K562 (cell line): ENCODE results near the gene ATG13. TPM values are rescaled to one million over a fixed set of nuclear protein-coding genes. Genes with fewer than 3 reads are reported as not detected.

Experiments
- BCL6 ChIP-seq: fragments of 250-450 bp; sonication (Bioruptor Pico); IDR thresholded peaks from 2 replicates; pipeline ENCODE4 v1.4.0; 2020
- CBX2 ChIP-seq: fragments of 200-600 bp; sonication (generic); IDR thresholded peaks from one replicate; pipeline ENCODE4 v1.6.1; 2012; ENCODE audit warnings: mild to moderate bottlenecking, low read length, inconsistent platforms; ENCODE audit not compliant: insufficient read depth, poor library complexity, severe bottlenecking
- CREB5 ChIP-seq: fragments of 250-450 bp; sonication (Bioruptor Pico); IDR thresholded peaks from 2 replicates; pipeline ENCODE4 v1.5.0; 2020; ENCODE audit warnings: mild to moderate bottlenecking
- CTCF ChIP-seq, 3 experiments: IDR thresholded peaks in 2 of 3; conservative IDR thresholded peaks in 1 of 3; 2 replicates each; pipeline ENCODE4 v1.5.1; 2011 to 2012; ENCODE audit warnings: low read length in 3 of 3, mild to moderate bottlenecking in 3 of 3, control low read depth in 2 of 3, improper control_type of control experiment in 1 of 3, inconsistent platforms in 1 of 3, low read depth in 1 of 3, mixed read lengths in 1 of 3, moderate library complexity in 1 of 3; ENCODE audit not compliant: insufficient read depth in 2 of 3
- DDX20 ChIP-seq: fragments of 450-650 bp; IDR thresholded peaks from 2 replicates; pipeline ENCODE4 v1.6.1; 2016; ENCODE audit warnings: missing genetic modification characterization, low read depth, mild to moderate bottlenecking, missing compliant biosample characterization, moderate library complexity
- ELF4 ChIP-seq: fragments of 450-650 bp; formaldehyde crosslinking; IDR thresholded peaks from 2 replicates; pipeline ENCODE4 v1.4.0; 2022; ENCODE audit warnings: missing genetic modification characterization
- GABPB1 ChIP-seq: sonication (generic); formaldehyde crosslinking; IDR thresholded peaks from 2 replicates; pipeline ENCODE4 v1.8.0; 2022; ENCODE audit warnings: mild to moderate bottlenecking, missing genetic modification reagents
- HBP1 ChIP-seq: fragments of 450-650 bp; formaldehyde crosslinking; IDR thresholded peaks from 2 replicates; pipeline ENCODE4 v1.4.0; 2022; ENCODE audit warnings: missing genetic modification characterization
- HDAC8 ChIP-seq: fragments of 450-650 bp; IDR thresholded peaks from 2 replicates; pipeline ENCODE4 v1.6.1; 2016; ENCODE audit warnings: mild to moderate bottlenecking, missing genetic modification characterization, moderate library complexity, missing compliant biosample characterization
- HINFP ChIP-seq: fragments of 450-650 bp; conservative IDR thresholded peaks from 2 replicates; pipeline ENCODE4 v1.6.1; 2016; ENCODE audit warnings: missing genetic modification characterization, low read depth, mild to moderate bottlenecking, control low read depth, missing compliant biosample characterization
- HNRNPK ChIP-seq: fragments of 200-400 bp; formaldehyde crosslinking; IDR thresholded peaks from one replicate; pipeline ENCODE4 v1.6.1; 2018; ENCODE audit warnings: mild to moderate bottlenecking, low read depth, low read length; ENCODE audit not compliant: poor library complexity, severe bottlenecking
- IRF1 ChIP-seq: sonication (generic); formaldehyde crosslinking; IDR thresholded peaks from 2 replicates; pipeline ENCODE4 v1.8.0; 2022; ENCODE audit warnings: missing genetic modification reagents, mild to moderate bottlenecking, borderline replicate concordance
- MAFF ChIP-seq: IDR thresholded peaks from 2 replicates; pipeline ENCODE4 v1.6.1; 2012; ENCODE audit warnings: low read length, improper control_type of control experiment
- MLX ChIP-seq, 2 experiments: fragments of 450-650 bp in 1 of 2; sonication (generic) in 1 of 2; formaldehyde crosslinking; conservative IDR thresholded peaks; 2 replicates each; pipeline versions ENCODE4 v1.4.0 to v1.8.1; 2020 to 2022; ENCODE audit warnings: mild to moderate bottlenecking in 1 of 2, missing genetic modification reagents in 1 of 2
- RBM39 ChIP-seq: fragments of 200-400 bp; formaldehyde crosslinking; optimal IDR thresholded peaks from 2 replicates; pipeline ENCODE3; 2018; ENCODE audit warnings: low read depth, low read length
- SMARCC2 ChIP-seq: fragments of 450-650 bp; IDR thresholded peaks from 2 replicates; pipeline ENCODE4 v1.6.1; 2017; ENCODE audit warnings: antibody characterized with exemption, moderate library complexity, mild to moderate bottlenecking, low read depth
- ZNF239 ChIP-seq: fragments of 250-450 bp; sonication (Bioruptor Pico); IDR thresholded peaks from 2 replicates; pipeline ENCODE4 v1.4.0; 2020; ENCODE audit warnings: mild to moderate bottlenecking
- ZNF316 ChIP-seq: fragments of 450-650 bp; IDR thresholded peaks from 2 replicates; pipeline ENCODE4 v1.6.1; 2016
- ZNF324 ChIP-seq: fragments of 250-450 bp; sonication (Bioruptor Pico); IDR thresholded peaks from 2 replicates; pipeline ENCODE4 v1.4.0; 2020; ENCODE audit warnings: mild to moderate bottlenecking
- ZNF444 ChIP-seq: fragments of 250-450 bp; sonication (Bioruptor Pico); IDR thresholded peaks from 2 replicates; pipeline ENCODE4 v1.4.0; 2020; ENCODE audit warnings: mild to moderate bottlenecking, moderate library complexity
- polyA plus RNA-seq, 8 experiments: library from polyadenylated mRNA; depleted of rRNA in 4 of 8; stranded (reverse) in 5 of 8; unstranded in 3 of 8; fragments of >200 nt; fragmentation: Nextera tagmentation in 2 of 8; fragmentation: Illumina TruSeq in 1 of 8; extraction: Ambion mirVana in 2 of 8; extraction: Trizol in 1 of 8; gene quantifications; 2 replicates each; pipeline versions ENCODE4 v1.2.1 to v1.2.3, GENCODE V29; 2011 to 2014; ENCODE audit warnings: inconsistent platforms in 1 of 8, missing spikeins in 1 of 8
- total RNA-seq, 7 experiments: library from RNA; depleted of rRNA in 6 of 7; stranded (reverse); fragments of >200 nt in 6 of 7; fragmentation: Illumina TruSeq in 2 of 7; extraction: Trizol in 2 of 7; gene quantifications; 2 replicates each; pipeline versions ENCODE4 v1.2.1 to v1.2.3, GENCODE V29; 2011 to 2021; ENCODE audit warnings: low replicate concordance in 1 of 7

The ATG13 gene
- total and polyA plus RNA-seq, 9 of the 15 experiments (the other 6 are each of a cell fraction or from before 2014, with no cell fraction given): 13.1 to 61.5 (median 36.5) TPM

- TF ChIP-seq HBP1 (no peak), MAFF (no peak), HNRNPK (peak; percentile 34), GABPB1 (peak; percentile 82), ELF4 (CRISPR knock-in tag) (0 out of 2 replicates have a peak, but pooled peaks have one; percentile 3), SMARCC2 (no peak), HINFP (tag) (no peak), BCL6 (CRISPR knock-in tag) (no peak), ZNF444 (CRISPR knock-in tag) (no peak), MLX (CRISPR knock-in tag; conservative IDR thresholded peaks at IDR 0.05) (no peak), CREB5 (CRISPR knock-in tag) (no peak), HDAC8 (tag) (no peak), CBX2 (no peak), ZNF239 (CRISPR knock-in tag) (no peak), DDX20 (tag) (no peak), ZNF316 (no peak), CTCF (IDR thresholded peaks at IDR 0.05 in 2 of 3, conservative IDR thresholded peaks at IDR 0.05 in 1 of 3; ENCODE audit: insufficient read depth in 2 of 3, low read depth in 1 of 3, low read length in 3 of 3) (peak; percentile 82 to 94 (median 85)), ZNF324 (no peak), RBM39 (no peak), IRF1 (CRISPR knock-in tag) (no peak)
These were observed at the start of gene ATG13, which contains the start of gene HARBI1 (continued) for GRCh38 chr11:46617134-46617971.
